Astrocyte (in vitro differentiated cells and primary cell): ENCODE data around the gene FZD2.

ENCODE experiments used
- CTCF ChIP-seq: IDR thresholded peaks from 2 replicates; pipeline ENCODE4 v1.5.1; 2011; ENCODE audit warnings: low read depth, mild to moderate bottlenecking, inconsistent platforms, low read length, moderate library complexity; ENCODE audit not compliant: insufficient read depth
- EZH2 ChIP-seq: IDR thresholded peaks from 2 replicates; pipeline ENCODE4 v1.6.1; 2012; ENCODE audit warnings: mild to moderate bottlenecking, low read length, inconsistent platforms; ENCODE audit not compliant: insufficient read depth

- TF ChIP-seq CTCF (no peak), EZH2 (no peak)
These were observed 21.7 kb downstream of the FZD2 start for GRCh38 chr17:44578947-44579346.
